Colonic mucosa (tissue), 4 donors: ENCODE results near the gene KRTAP15-1. TPM values are rescaled to one million over a fixed set of nuclear protein-coding genes. Genes with fewer than 3 reads are reported as not detected.
A peak's percentile ranks its signal among the peaks of the same experiment; 100 is the strongest.

ENCODE experiments used
- DNase-seq: peaks from one replicate; pipeline ENCODE4 v3.0.0-alpha.2; 2020
- H3K27ac ChIP-seq: fragments of 200-600 bp; one replicate; pipeline ENCODE4 v1.8.0; 2021
- H3K27me3 ChIP-seq: fragments of 200-600 bp; one replicate; pipeline ENCODE4 v1.8.0; 2021
- H3K36me3 ChIP-seq: fragments of 200-600 bp; one replicate; pipeline ENCODE4 v1.8.0; 2021
- H3K4me1 ChIP-seq: fragments of 200-600 bp; one replicate; pipeline ENCODE4 v1.8.0; 2021; ENCODE audit warnings: mild to moderate bottlenecking
- H3K4me3 ChIP-seq: fragments of 200-600 bp; one replicate; pipeline ENCODE4 v1.8.0; 2021
- H3K9ac ChIP-seq, 2 donors: one replicate each; pipeline ENCODE4 v1.7.0; 2013; ENCODE audit warnings: control low read depth in 2 of 2, low read depth in 2 of 2, low read length in 2 of 2
- H3K9me3 ChIP-seq: fragments of 200-600 bp; one replicate; pipeline ENCODE4 v1.8.0; 2021
- CTCF ChIP-seq: fragments of 200-600 bp; IDR thresholded peaks from one replicate; pipeline ENCODE4 v1.8.0; 2022; ENCODE audit warnings: antibody characterized with exemption, mild to moderate bottlenecking
- intact Hi-C: fragments of 100-400 bp; cut with DNase I; formaldehyde crosslinking; loops from one replicate; pipeline ENCODE4 v1.14.1; 2022
- total RNA-seq, 2 donors: library from RNA; stranded (reverse); fragmentation: NEBNext Ultra II Directional in 1 of 2; extraction: Animal tissue kit (Norgen Biotek cat#: 25700) in 1 of 2; gene quantifications; one replicate each; pipeline ENCODE4 v1.2.1, GENCODE V29; 2021
- donor health status: healthy.
- donor health status: DM: no; HTN: no; CAD: no.
- donor health status: DM: no; HTN: no; CAD: no.

Gene KRTAP15-1
- not detected for total RNA-seq

GRCh38 chr21:30439975-30440374 lies at the start of gene KRTAP15-1:
Gene KRTAP15-1 (plus strand): TSS chr21:30440275. CDS start chr21:30440328, 53 bp downstream.
- intact Hi-C loops, result no loop called here
- H3K27me3 ChIP-seq, result no peaks in the 10 kb centered on the region
- H3K9me3 ChIP-seq, result no peaks in the 10 kb centered on the region
- no peak within 1 kb of the TSS for H3K27ac ChIP-seq
- H3K4me1 ChIP-seq, result no peaks in the 10 kb centered on the region
- no peaks in the 10 kb centered on the region for H3K36me3 ChIP-seq
- no peak within 1 kb of the TSS for H3K4me3 ChIP-seq
- H3K9ac ChIP-seq, result no peak within 1 kb of the TSS
- no peak for DNase-seq
- no peak for TF ChIP-seq CTCF

GRCh38 chr21:30391492-30392025 lies 48.5 kb upstream of the KRTAP15-1 start:
- H3K36me3 ChIP-seq, result no peaks in the 10 kb centered on the region
- intact Hi-C loops, result no loop called here
- H3K9ac ChIP-seq, result no peak overlapping the region
- no peak overlapping the region for H3K27ac ChIP-seq
- no peak for DNase-seq
- no peaks in the 10 kb centered on the region for H3K27me3 ChIP-seq
- H3K9me3 ChIP-seq, result no peaks in the 10 kb centered on the region
- H3K4me3 ChIP-seq, result no peak overlapping the region
- no peaks in the 10 kb centered on the region for H3K4me1 ChIP-seq
- TF ChIP-seq CTCF, result no peak

GRCh38 chr21:30395731-30396130 lies 44.3 kb upstream of the KRTAP15-1 start, which contains the start of gene KRTAP13-1:
Gene KRTAP13-1 (plus strand): TSS chr21:30396031. CDS start chr21:30396087, 56 bp downstream.
- Histone ChIP-seq H3K36me3 (no peaks in the 10 kb centered on the region), H3K9ac (no peak within 1 kb of the TSS), H3K9me3 (no peaks in the 10 kb centered on the region), H3K27me3 (no peaks in the 10 kb centered on the region), H3K4me3 (no peak within 1 kb of the TSS), H3K4me1 (no peaks in the 10 kb centered on the region), H3K27ac (no peak within 1 kb of the TSS)
- no peak for DNase-seq
- no peak for TF ChIP-seq CTCF
- intact Hi-C loops, result no loop called here

GRCh38 chr21:30408782-30409494 lies 31.1 kb upstream of the KRTAP15-1 start:
- peak; percentile 65 for DNase-seq
- no peak overlapping the region for H3K27ac ChIP-seq
- no peaks in the 10 kb centered on the region for H3K27me3 ChIP-seq
- no peaks in the 10 kb centered on the region for H3K9me3 ChIP-seq
- H3K36me3 ChIP-seq, result no peaks in the 10 kb centered on the region
- no peak overlapping the region for H3K9ac ChIP-seq
- intact Hi-C loops, result loop anchor here (5.0 kb wide), 1 partner anchor 67 kb away; no protein-coding TSS in a partner anchor
- TF ChIP-seq CTCF, result peak; percentile 51
- no peak overlapping the region for H3K4me3 ChIP-seq
- H3K4me1 ChIP-seq, result no peaks in the 10 kb centered on the region

- Histone ChIP-seq H3K27me3 (no peaks in the 10 kb centered on the region), H3K9me3 (no peaks in the 10 kb centered on the region), H3K36me3 (no peaks in the 10 kb centered on the region), H3K27ac (no peak overlapping the region), H3K4me1 (no peaks in the 10 kb centered on the region), H3K4me3 (no peak overlapping the region), H3K9ac (no peak overlapping the region)
- intact Hi-C loops, result no loop called here
- no peak for DNase-seq
- TF ChIP-seq CTCF, result no peak
These were observed 24.1 kb upstream of the KRTAP15-1 start for GRCh38 chr21:30415993-30416392.
